GM19099 (cell line): ENCODE results near the gene ALOX15.

Experiments used
- POLR2A ChIP-seq: IDR thresholded peaks from 3 replicates; pipeline ENCODE4 v1.6.1; 2011; ENCODE audit warnings: low read depth; ENCODE audit not compliant: insufficient read length; ENCODE audit errors: extremely low read depth

ALOX15 gene, protein sequence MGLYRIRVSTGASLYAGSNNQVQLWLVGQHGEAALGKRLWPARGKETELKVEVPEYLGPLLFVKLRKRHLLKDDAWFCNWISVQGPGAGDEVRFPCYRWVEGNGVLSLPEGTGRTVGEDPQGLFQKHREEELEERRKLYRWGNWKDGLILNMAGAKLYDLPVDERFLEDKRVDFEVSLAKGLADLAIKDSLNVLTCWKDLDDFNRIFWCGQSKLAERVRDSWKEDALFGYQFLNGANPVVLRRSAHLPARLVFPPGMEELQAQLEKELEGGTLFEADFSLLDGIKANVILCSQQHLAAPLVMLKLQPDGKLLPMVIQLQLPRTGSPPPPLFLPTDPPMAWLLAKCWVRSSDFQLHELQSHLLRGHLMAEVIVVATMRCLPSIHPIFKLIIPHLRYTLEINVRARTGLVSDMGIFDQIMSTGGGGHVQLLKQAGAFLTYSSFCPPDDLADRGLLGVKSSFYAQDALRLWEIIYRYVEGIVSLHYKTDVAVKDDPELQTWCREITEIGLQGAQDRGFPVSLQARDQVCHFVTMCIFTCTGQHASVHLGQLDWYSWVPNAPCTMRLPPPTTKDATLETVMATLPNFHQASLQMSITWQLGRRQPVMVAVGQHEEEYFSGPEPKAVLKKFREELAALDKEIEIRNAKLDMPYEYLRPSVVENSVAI

GRCh38 chr17:4641297-4642195 is at the start of gene ALOX15:
Gene ALOX15 (minus strand): TSS chr17:4641678. CDS start chr17:4641651, 27 bp downstream.
- no peak for TF ChIP-seq POLR2A

GRCh38 chr17:4690745-4691144 is 49.3 kb upstream of the ALOX15 start:
- TF ChIP-seq POLR2A = no peak

DNA sequence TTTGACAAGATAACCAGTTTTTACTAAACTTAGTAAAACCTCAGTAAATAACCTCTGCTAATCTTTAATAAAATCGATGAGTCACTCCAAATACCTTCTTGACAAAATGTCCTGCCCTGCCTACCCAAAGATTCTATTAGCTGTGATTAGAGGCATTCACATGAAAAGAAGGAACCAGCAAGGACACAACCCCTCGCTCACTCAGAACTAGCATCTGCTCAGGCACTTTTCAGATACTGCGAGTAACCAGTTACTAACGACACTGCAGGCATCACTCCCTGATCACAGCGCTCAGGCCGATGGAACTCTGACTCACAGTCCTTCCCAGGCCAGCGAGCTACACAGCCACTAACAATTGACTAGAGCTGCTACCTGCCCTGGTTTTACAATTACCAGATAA is 38.2 kb upstream of the ALOX15 start:
- TF ChIP-seq POLR2A = no peak

DNA sequence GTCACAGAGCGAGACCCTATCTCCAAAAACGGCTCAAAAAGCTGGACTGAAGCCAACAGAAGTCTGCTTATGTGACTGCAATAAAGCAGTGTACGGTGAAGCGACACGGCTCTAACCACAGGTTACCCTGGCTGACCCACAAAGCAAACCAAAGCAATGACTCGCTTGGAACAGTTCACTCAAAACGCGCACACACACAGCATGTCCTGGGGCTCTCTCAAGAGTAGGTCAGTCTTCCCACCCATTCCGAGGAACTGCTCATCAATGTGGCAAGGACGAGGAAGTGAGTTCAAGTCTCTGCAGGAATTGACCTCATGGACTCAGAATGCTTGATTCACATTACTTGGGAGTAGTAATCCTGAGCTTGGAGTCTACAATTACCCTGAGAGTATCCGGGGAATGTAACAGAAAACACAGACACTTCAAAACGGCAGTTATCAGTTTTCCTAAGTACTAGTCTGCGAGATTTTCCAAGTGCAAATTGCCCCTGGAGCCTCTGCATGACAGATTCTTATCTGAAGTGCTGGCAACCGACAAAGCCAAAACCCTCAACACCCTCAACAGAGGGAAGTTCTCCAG is 37.1 kb upstream of the ALOX15 start:
- no peak for TF ChIP-seq POLR2A

GRCh38 chr17:4676791-4677190 is 35.3 kb upstream of the ALOX15 start:
- no peak for TF ChIP-seq POLR2A

GRCh38 chr17:4675791-4676190 is 34.3 kb upstream of the ALOX15 start:
- no peak for TF ChIP-seq POLR2A

DNA sequence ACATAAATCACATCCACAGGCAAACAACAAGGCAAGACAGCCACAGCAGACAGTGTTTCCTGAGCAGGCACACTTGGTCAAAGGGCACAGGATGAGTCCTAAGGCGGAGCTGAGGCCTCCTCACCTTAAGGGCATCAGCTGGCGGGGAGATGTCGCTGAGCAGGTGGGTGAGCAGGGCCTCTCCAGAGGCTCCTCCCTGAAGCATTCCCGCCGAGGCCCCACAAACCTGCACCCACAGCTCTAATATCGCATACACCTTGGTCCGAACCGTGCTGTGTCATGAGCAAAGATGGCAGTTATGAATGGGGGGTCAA is 33.2 kb upstream of the ALOX15 start:
- TF ChIP-seq POLR2A = no peak

- TF ChIP-seq POLR2A = no peak
These were observed 32.7 kb upstream of the ALOX15 start for GRCh38 chr17:4673986-4674684.

DNA sequence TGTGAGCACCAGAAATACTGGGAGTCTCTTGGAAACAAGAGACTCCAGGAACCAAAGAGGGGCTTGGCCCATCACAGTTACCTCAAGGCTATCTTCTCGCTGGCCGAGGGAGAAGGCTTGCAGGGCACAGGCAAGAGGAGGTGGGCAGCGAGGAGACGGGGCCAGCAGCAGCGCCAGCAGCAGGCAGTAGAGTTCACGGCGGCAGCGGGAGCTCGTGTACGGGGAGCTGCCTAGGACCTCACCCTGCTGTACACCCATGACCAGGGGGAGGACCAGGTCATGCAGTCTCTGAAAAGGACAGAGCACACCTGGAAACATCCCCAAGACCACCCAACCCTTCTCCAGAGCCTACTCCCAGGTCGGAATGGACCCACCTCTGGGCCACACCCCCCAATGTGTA is 31.7 kb upstream of the ALOX15 start:
- no peak for TF ChIP-seq POLR2A

DNA sequence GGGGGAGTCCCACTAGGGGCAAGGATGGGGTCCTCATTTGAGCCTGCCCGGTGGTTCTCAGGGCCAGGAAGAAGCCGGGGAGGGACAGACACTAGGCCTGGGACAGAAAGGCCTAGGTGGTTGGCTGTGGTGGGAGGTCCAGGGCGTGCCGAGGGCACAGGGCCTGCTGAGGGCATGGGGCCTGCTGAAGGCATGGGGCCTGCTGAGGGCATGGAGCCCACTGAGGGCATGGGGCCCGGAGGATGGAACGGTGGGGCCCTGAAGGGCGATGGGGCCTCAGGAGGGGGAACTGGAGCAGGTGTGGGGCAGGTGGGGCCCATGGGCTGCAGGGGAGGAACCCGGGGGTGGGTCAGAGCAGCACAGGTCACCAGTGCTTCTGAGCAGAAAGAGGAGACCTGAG is 31.3 kb upstream of the ALOX15 start:
- TF ChIP-seq POLR2A = no peak

DNA sequence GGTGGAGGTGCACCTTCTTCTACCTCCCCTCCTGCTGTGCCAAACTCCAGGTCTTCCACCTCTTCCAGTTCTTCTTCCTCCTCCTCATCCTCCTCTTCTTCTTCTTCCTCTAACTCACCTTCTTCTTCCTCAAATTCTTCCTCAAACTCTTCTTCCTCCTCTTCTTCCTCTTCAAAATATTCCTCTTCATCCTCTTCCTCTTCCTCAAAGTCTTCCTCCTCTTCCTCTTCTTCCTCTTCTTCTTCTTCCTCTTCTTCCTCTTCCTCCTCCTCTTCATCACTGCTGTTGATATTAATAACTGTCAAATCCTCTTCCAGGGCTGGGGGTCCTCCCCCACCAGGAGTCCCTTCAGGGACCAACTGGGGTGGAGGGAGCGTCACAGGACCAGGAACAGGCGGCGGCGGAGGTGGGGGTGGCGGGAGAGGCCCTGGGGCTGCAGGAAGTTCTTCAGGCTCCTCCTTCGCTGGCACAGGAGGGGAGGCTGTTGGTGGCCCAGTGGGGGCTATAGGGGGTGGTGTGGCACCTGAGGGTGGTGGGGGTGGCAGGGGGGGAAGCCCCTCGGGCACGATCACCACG is 30.7 kb upstream of the ALOX15 start:
- no peak for TF ChIP-seq POLR2A

DNA sequence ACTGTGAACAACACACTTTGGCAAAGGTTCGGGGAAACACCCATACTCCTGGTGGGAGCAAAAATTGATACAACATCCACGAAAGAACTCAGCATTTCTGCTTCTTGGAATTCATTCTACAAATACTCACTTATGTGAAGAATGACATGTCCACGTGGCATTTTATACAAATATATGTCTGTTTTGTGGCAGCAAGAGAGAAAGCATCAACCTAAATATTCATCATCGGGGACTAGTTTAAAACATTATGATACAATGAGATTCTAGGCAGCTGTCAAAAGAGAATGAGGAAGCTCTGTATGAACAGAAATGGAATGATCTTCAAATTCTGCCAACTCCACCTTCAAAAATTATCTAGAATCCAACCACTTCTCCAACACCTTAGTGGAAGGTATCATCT is 25.7 kb upstream of the ALOX15 start:
- TF ChIP-seq POLR2A = no peak

DNA sequence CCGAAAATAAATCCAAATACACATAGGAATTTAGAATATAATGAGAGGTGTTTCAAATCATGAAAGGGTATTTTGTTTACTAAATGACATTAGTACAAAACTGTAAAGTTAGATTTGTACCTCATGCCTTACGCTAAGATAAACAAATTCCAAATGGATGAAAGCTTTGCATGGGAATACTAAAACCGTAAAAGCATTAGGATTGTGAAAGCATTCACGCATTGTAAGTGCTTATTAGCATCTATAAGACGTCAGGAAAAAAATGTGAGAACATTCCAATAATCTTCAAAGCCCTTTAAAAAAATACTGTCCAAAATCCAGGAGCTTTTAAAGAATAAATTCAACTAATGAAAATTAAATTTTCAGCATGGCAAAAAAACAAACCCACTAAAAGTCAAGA is 24.8 kb upstream of the ALOX15 start:
- TF ChIP-seq POLR2A = no peak

- no peak for TF ChIP-seq POLR2A
These were observed 23.5 kb upstream of the ALOX15 start for GRCh38 chr17:4665027-4665426.
